ENCODE data around the gene ZNF524.

DNA sequence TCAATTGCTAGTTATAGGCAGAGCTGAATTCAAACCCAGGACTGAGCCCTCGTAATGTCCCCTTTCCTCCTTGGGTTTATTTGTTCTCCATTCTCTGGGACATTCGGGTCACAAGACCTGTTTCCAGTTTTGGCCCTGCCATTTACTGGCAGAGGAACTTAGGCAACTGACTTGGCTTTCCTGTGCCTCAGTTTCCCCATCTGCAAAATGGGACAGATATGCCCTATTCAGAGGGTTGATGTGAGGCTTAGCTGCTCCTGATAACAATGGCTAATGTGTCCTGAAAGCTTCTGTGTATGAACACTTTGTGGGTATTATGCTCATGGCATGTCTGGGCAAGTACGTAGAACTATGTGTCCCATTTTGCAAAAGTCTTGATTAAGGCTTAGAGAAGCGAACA lies 996 bp downstream of the ZNF524 start:
- TF ChIP-seq GATA2 (IDR thresholded peaks at IDR 0.05; ENCODE audit: low read depth, low read length) (no peak), GATA3 (IDR thresholded peaks at IDR 0.05; ENCODE audit: low read depth, low read length) (no peak)

Data from SH-SY5Y (cell line).